Measurements from ENCODE around the gene G6PC2. TPM values are rescaled to one million over a fixed set of nuclear protein-coding genes. Genes with fewer than 3 reads are reported as not detected.

G6PC2 gene
- total RNA-seq, 1 experiment from 2014 or later: not detected

DNA sequence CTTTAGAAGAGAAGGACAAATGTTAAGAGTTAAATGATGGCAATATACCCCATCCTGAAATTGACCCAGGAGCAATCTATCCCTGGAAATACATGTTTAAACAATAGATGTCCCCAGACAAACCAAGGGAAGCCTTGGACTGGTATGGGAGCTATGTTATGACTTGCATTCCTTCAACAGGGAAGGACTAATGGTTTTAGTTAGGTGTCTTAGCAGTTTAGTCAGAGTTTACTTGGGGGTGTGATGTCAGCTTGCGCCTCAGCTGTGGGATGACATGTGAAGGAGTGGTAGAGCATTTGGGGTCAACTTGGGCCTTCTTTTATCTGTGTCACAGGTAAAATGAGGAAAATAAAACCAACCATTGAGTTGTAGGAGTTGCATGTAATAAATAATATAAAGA, 47.6 kb upstream of the G6PC2 start:
- BruUV-seq (replicated peaks): no TSS peak
- ChIA-PET POLR2A (no interaction called here), CTCF (interaction anchor here (0.6 kb wide), 1 partner anchor 66 kb away, joined by 3 read pairs; no protein-coding TSS in a partner anchor)
- Mint-ChIP-seq H3K9me3 (ENCODE audit: unreplicated experiment) (no peaks in the 10 kb centered on the region), H3K36me3 (ENCODE audit: insufficient read depth, unreplicated experiment) (peaks cover 27% of the 10 kb centered on the region), H3K27me3 (ENCODE audit: insufficient read depth, unreplicated experiment) (no peaks in the 10 kb centered on the region), H3K27ac (ENCODE audit: unreplicated experiment) (no peak overlapping the region), H3K4me1 (ENCODE audit: low read depth, unreplicated experiment) (peaks cover 13% of the 10 kb centered on the region), H3K4me3 (ENCODE audit: unreplicated experiment) (no peak overlapping the region)
- no peak overlapping the region for H3K4me3 ChIP-seq (ENCODE audit: low read depth, low read length)
- TF ChIP-seq, protein P1, sequence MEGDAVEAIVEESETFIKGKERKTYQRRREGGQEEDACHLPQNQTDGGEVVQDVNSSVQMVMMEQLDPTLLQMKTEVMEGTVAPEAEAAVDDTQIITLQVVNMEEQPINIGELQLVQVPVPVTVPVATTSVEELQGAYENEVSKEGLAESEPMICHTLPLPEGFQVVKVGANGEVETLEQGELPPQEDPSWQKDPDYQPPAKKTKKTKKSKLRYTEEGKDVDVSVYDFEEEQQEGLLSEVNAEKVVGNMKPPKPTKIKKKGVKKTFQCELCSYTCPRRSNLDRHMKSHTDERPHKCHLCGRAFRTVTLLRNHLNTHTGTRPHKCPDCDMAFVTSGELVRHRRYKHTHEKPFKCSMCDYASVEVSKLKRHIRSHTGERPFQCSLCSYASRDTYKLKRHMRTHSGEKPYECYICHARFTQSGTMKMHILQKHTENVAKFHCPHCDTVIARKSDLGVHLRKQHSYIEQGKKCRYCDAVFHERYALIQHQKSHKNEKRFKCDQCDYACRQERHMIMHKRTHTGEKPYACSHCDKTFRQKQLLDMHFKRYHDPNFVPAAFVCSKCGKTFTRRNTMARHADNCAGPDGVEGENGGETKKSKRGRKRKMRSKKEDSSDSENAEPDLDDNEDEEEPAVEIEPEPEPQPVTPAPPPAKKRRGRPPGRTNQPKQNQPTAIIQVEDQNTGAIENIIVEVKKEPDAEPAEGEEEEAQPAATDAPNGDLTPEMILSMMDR (IDR thresholded peaks at IDR 0.05; ENCODE audit: insufficient read depth in 1 of 2, low read depth in 1 of 2, low read length in 1 of 2, severe bottlenecking in 1 of 2, unreplicated experiment in 1 of 2): no peak
- intact Hi-C loops (cut with micrococcal nuclease; ENCODE audit: unreplicated experiment): no loop called here
- H3K9me3 ChIP-seq: no peaks in the 10 kb centered on the region
- H3K27me3 ChIP-seq (replicated peaks; ENCODE audit: control insufficient read depth, insufficient read depth, low read length): no peaks in the 10 kb centered on the region
- DNase-seq: no peak
- H3K4me1 ChIP-seq: 0 out of 2 replicates have a peak, but pooled peaks cover 3% of the 10 kb centered on the region
- H3K36me3 ChIP-seq (ENCODE audit: control insufficient read depth, insufficient read depth, low read length): no peaks in the 10 kb centered on the region

DNA sequence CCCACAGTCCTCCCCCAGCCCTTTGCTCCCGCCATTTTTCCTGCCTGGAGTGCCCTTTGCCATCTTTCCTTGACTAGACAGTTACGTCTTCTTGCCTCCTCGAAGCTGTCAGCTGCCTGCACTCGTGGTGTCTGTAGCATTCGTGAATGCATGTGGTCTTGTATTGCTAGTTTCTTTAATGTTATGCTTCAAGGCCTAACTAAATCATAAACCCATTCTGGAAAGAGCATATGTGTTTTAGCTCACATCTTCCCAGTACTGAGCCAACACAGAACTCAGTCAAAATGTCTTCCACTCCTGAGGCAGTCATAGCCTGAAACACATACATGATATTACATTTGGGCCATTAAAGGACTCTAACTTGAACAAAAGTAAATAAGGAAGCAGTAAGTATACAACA, 46.4 kb upstream of the G6PC2 start:
- ChIA-PET CTCF (no interaction called here), POLR2A (no interaction called here)
- Histone ChIP-seq H3K9me3 (no peaks in the 10 kb centered on the region), H3K4me1 (0 out of 2 replicates have a peak, but pooled peaks cover 8% of the 10 kb centered on the region), H3K36me3 (ENCODE audit: control insufficient read depth, insufficient read depth, low read length) (no peaks in the 10 kb centered on the region), H3K27me3 (replicated peaks; ENCODE audit: control insufficient read depth, insufficient read depth, low read length) (no peaks in the 10 kb centered on the region), H3K4me3 (ENCODE audit: low read depth, low read length) (no peak overlapping the region)
- Mint-ChIP-seq H3K4me1 (ENCODE audit: low read depth, unreplicated experiment) (peaks cover 13% of the 10 kb centered on the region), H3K9me3 (ENCODE audit: unreplicated experiment) (no peaks in the 10 kb centered on the region), H3K27me3 (ENCODE audit: insufficient read depth, unreplicated experiment) (no peaks in the 10 kb centered on the region), H3K36me3 (ENCODE audit: insufficient read depth, unreplicated experiment) (peaks cover 27% of the 10 kb centered on the region), H3K4me3 (ENCODE audit: unreplicated experiment) (no peak overlapping the region), H3K27ac (ENCODE audit: unreplicated experiment) (no peak overlapping the region)
- no TSS peak for BruUV-seq (replicated peaks)
- TF ChIP-seq, protein P1 (IDR thresholded peaks at IDR 0.05; ENCODE audit: insufficient read depth in 1 of 2, low read depth in 1 of 2, low read length in 1 of 2, severe bottlenecking in 1 of 2, unreplicated experiment in 1 of 2): no peak
- intact Hi-C loops (cut with micrococcal nuclease; ENCODE audit: unreplicated experiment): loop anchor here (5.0 kb wide), 1 partner anchor 63 kb away; no protein-coding TSS in a partner anchor
- DNase-seq: no peak

DNA sequence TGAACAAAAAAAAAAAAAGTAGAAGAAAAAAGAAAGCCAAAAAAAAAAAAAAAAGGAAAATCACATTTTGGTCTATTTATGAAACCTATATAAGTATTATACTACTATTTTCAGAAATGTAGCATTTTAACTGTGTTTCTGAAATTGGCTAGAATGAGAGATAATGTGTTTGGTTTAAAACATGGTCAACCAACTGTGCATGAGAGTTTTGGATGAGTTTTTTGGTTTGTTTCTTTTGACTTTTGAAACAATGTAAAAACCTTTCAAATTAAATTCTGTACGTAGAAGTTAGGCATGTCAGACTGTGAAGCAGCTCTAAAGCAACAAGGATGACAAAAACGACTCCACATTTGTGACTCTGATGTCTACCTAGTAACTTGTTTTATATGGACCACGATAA, 45.5 kb upstream of the G6PC2 start:
- Mint-ChIP-seq H3K27me3 (ENCODE audit: insufficient read depth, unreplicated experiment) (no peaks in the 10 kb centered on the region), H3K27ac (ENCODE audit: unreplicated experiment) (no peak overlapping the region), H3K4me1 (ENCODE audit: low read depth, unreplicated experiment) (peaks cover 13% of the 10 kb centered on the region), H3K9me3 (ENCODE audit: unreplicated experiment) (no peaks in the 10 kb centered on the region), H3K36me3 (ENCODE audit: insufficient read depth, unreplicated experiment) (peaks cover 27% of the 10 kb centered on the region), H3K4me3 (ENCODE audit: unreplicated experiment) (no peak overlapping the region)
- no peak for DNase-seq
- Histone ChIP-seq H3K9me3 (no peaks in the 10 kb centered on the region), H3K27me3 (replicated peaks; ENCODE audit: control insufficient read depth, insufficient read depth, low read length) (no peaks in the 10 kb centered on the region), H3K4me1 (0 out of 2 replicates have a peak, but pooled peaks cover 8% of the 10 kb centered on the region), H3K4me3 (ENCODE audit: low read depth, low read length) (no peak overlapping the region), H3K36me3 (ENCODE audit: control insufficient read depth, insufficient read depth, low read length) (no peaks in the 10 kb centered on the region)
- TF ChIP-seq, protein P1 (IDR thresholded peaks at IDR 0.05; ENCODE audit: insufficient read depth in 1 of 2, low read depth in 1 of 2, low read length in 1 of 2, severe bottlenecking in 1 of 2, unreplicated experiment in 1 of 2): no peak
- POLR2A ChIA-PET: no interaction called here
- CTCF ChIA-PET: no interaction called here
- no TSS peak for BruUV-seq (replicated peaks)
- intact Hi-C loops (cut with micrococcal nuclease; ENCODE audit: unreplicated experiment): loop anchor here (5.0 kb wide), 1 partner anchor 62 kb away; no protein-coding TSS in a partner anchor
